Skin of body (tissue), 2 donors: ENCODE measurements around the gene MKI67. TPM values are rescaled to one million over a fixed set of nuclear protein-coding genes. Genes with fewer than 3 reads are reported as not detected.
A peak's percentile ranks its signal among the peaks of the same experiment; 100 is the strongest.
"Not testable (repeated sequence)": the region's sequence is repeated elsewhere in the genome, so short reads cannot be mapped to it uniquely, and the experiment has no call there.

Source experiments
- DNase-seq: peaks from one replicate; lab custom pipeline; 2025; lab: John Stamatoyannopoulos, UW
- total RNA-seq: library from RNA; depleted of rRNA; stranded (reverse); fragments of >200 nt; gene quantifications from one replicate; pipeline ENCODE4 v1.2.3, GENCODE V29; 2014

MKI67 gene
- total RNA-seq, 1 donor from 2014 or later: 15.4 TPM

GRCh38 chr10:128149267-128150014 is 23.2 kb upstream of the MKI67 start:
- DNase-seq: no peak

- DNase-seq: peak; percentile 92
Measured at GRCh38 chr10:128147669-128148068, 21.4 kb upstream of the MKI67 start.

GRCh38 chr10:128147064-128147463 is 20.8 kb upstream of the MKI67 start:
- no peak for DNase-seq

GRCh38 chr10:128144547-128144946 is 18.3 kb upstream of the MKI67 start:
- no peak for DNase-seq

GRCh38 chr10:128143531-128143930 is 17.3 kb upstream of the MKI67 start:
- no peak for DNase-seq

GRCh38 chr10:128140425-128140824 is 14.2 kb upstream of the MKI67 start:
- DNase-seq: no peak

- not testable (repeated sequence) for DNase-seq
Measured at GRCh38 chr10:128138429-128138828, 12.2 kb upstream of the MKI67 start.

GRCh38 chr10:128137877-128138276 is 11.7 kb upstream of the MKI67 start:
- DNase-seq: no peak

- no peak for DNase-seq
Measured at GRCh38 chr10:128130051-128130450, 3.8 kb upstream of the MKI67 start.

- no peak for DNase-seq
Measured at GRCh38 chr10:128128582-128128981, 2.4 kb upstream of the MKI67 start.

- DNase-seq: no peak
Measured at GRCh38 chr10:128125416-128125943, 743 bp downstream of the MKI67 start.

GRCh38 chr10:128124813-128125403 is 1.3 kb downstream of the MKI67 start:
- DNase-seq: no peak

GRCh38 chr10:128123846-128124245 is 2.4 kb downstream of the MKI67 start:
- DNase-seq: no peak

- no peak for DNase-seq
Measured at GRCh38 chr10:128122931-128123330, 3.3 kb downstream of the MKI67 start.

- DNase-seq: no peak
Measured at GRCh38 chr10:128121750-128122412, 4.3 kb downstream of the MKI67 start.

GRCh38 chr10:128116851-128117615 is 9.2 kb downstream of the MKI67 start:
- DNase-seq: no peak

GRCh38 chr10:128116187-128116586 is 10.0 kb downstream of the MKI67 start:
- no peak for DNase-seq

- DNase-seq: no peak
Measured at GRCh38 chr10:128115356-128115755, 10.9 kb downstream of the MKI67 start.

- DNase-seq: no peak
Measured at GRCh38 chr10:128114901-128115300, 11.3 kb downstream of the MKI67 start.

GRCh38 chr10:128113026-128113425 is 13.2 kb downstream of the MKI67 start:
- DNase-seq: no peak

- no peak for DNase-seq
Measured at GRCh38 chr10:128111696-128112095, 14.5 kb downstream of the MKI67 start.

- no peak for DNase-seq
Measured at GRCh38 chr10:128110339-128110738, 15.9 kb downstream of the MKI67 start.
